Spleen (tissue), 11 donors: ENCODE measurements around the gene MGA. TPM values are rescaled to one million over a fixed set of nuclear protein-coding genes. Genes with fewer than 3 reads are reported as not detected.

Experiments used
- DNase-seq: peaks from one replicate; pipeline ENCODE4 v3.0.0-alpha.2; 2020
- H3K27ac ChIP-seq, 8 donors: fragments of 200-600 bp; sonication (generic) in 7 of 8; 1 replicate in 4 of 8; 2 replicates in 4 of 8; pipeline versions ENCODE4 v1.5.0 to v1.8.0; 2016 to 2021; ENCODE audit warnings: inconsistent platforms in 4 of 8, mild to moderate bottlenecking in 4 of 8, moderate library complexity in 1 of 8
- H3K27me3 ChIP-seq, 7 donors: fragments of 200-600 bp; sonication (generic) in 6 of 7; replicated peaks in 1 of 7; 1 replicate in 4 of 7; 2 replicates in 3 of 7; pipeline versions ENCODE4 v1.5.0 to v1.8.0; 2016 to 2021; ENCODE audit warnings: inconsistent platforms in 3 of 7, mild to moderate bottlenecking in 1 of 7
- H3K36me3 ChIP-seq, 6 donors: fragments of 200-600 bp; sonication (generic) in 5 of 6; 1 replicate in 4 of 6; 2 replicates in 2 of 6; pipeline versions ENCODE4 v1.5.0 to v1.8.0; 2016 to 2021; ENCODE audit warnings: inconsistent platforms in 2 of 6
- H3K4me1 ChIP-seq, 6 donors: fragments of 200-600 bp; sonication (generic) in 5 of 6; 1 replicate in 3 of 6; 2 replicates in 3 of 6; pipeline versions ENCODE4 v1.5.0 to v1.8.0; 2016 to 2021; ENCODE audit warnings: inconsistent platforms in 3 of 6
- H3K4me3 ChIP-seq, 8 donors: fragments of 200-600 bp; sonication (generic) in 7 of 8; 1 replicate in 4 of 8; 2 replicates in 4 of 8; pipeline versions ENCODE4 v1.5.0 to v1.8.0; 2016 to 2021; ENCODE audit warnings: inconsistent platforms in 4 of 8, mild to moderate bottlenecking in 4 of 8, moderate library complexity in 2 of 8
- H3K9me3 ChIP-seq, 8 donors: fragments of 200-600 bp; sonication (generic) in 7 of 8; 1 replicate in 4 of 8; 2 replicates in 4 of 8; pipeline versions ENCODE4 v1.5.0 to v1.8.0; 2016 to 2021; ENCODE audit warnings: inconsistent platforms in 4 of 8
- POLR2A ChIP-seq, 3 donors: fragments of 450-650 bp; IDR thresholded peaks; one replicate each; pipeline ENCODE4 v1.5.1; 2017; ENCODE audit warnings: antibody characterized with exemption in 3 of 3, mild to moderate bottlenecking in 1 of 3
- POLR2AphosphoS5 ChIP-seq, 3 donors: sonication (generic); formaldehyde crosslinking; IDR thresholded peaks; one replicate each; pipeline ENCODE4 v1.5.1; 2017; ENCODE audit warnings: antibody characterized with exemption in 3 of 3
- WGBS, 5 donors: extraction: QIAGEN DNeasy Blood & Tissue Kit in 3 of 5; methylation state at CpG; one replicate each; pipeline versions ENCODE4 v1.1.5 to v1.1.7; 2013 to 2018; 5-methylcytosine and 5-hydroxymethylcytosine counted together
- intact Hi-C: fragments of 100-400 bp; cut with DNase I; formaldehyde crosslinking; loops from one replicate; pipeline ENCODE4 v1.15.0; 2023; ENCODE audit warnings: low total_unique reads
- polyA plus RNA-seq, 3 donors: library from polyadenylated mRNA; stranded (reverse); fragments of 200-250 nt; gene quantifications; one replicate each; pipeline ENCODE4 v1.2.1, GENCODE V29; 2013
- total RNA-seq, 7 donors: library from RNA; depleted of rRNA in 3 of 7; stranded (reverse); fragments of >200 nt in 3 of 7; fragmentation: NEBNext Ultra II Directional in 4 of 7; extraction: Animal tissue kit (Norgen Biotek cat#: 25700) in 4 of 7; gene quantifications; one replicate each; pipeline versions ENCODE4 v1.1.0 to v1.2.1, GENCODE V29; 2016 to 2021
- TF ChIP-seq, protein P1 (sequence below), 11 experiments: fragments of 200-600 bp in 7 of 11; fragments of 450-650 bp in 4 of 11; sonication (generic) in 4 of 11; IDR thresholded peaks in 8 of 11; conservative IDR thresholded peaks in 3 of 11; 1 replicate in 7 of 11; 2 replicates in 4 of 11; pipeline versions ENCODE4 v1.4.0 to v1.8.0; 2016 to 2021; ENCODE audit warnings: antibody characterized with exemption in 11 of 11, inconsistent platforms in 4 of 11, mild to moderate bottlenecking in 1 of 11
- donor health status: healthy with polysubstance abuse.
- donor health status: DM: no; HTN: no; CAD: no; lungs with moderate emphysema.
- donor health status: DM: no; HTN: no; CAD: no.
- donor health status: Bipolar disorder and iron deficiency.
- donor health status: healthy.
- donor health status: DM: no; HTN: no; CAD: no.
- donor health status: DM: yes; HTN: yes; CAD: no.

MGA gene
- total and polyA plus RNA-seq, 10 donors, result 2.7 to 67.7 (median 51.7) TPM

- WGBS, 5 donors, result 0 to 1% (median 0%) methylated on average over 28 to 62 of the region's 62 CpGs
- peak within 1 kb of the TSS; percentile 66 to 86 (median 80) for H3K4me3 ChIP-seq
- intact Hi-C loops, result loop anchor here (5.0 kb wide), 1 partner anchor 128 kb away; no protein-coding TSS in a partner anchor
Observed at GRCh38 chr15:41774062-41774881, 114.1 kb downstream of the MGA start, which contains the start of gene MAPKBP1. Gene MAPKBP1, plus strand, starts transcription at chr15:41774484. Its CDS starts 792 bp downstream, at chr15:41775276.

DNA sequence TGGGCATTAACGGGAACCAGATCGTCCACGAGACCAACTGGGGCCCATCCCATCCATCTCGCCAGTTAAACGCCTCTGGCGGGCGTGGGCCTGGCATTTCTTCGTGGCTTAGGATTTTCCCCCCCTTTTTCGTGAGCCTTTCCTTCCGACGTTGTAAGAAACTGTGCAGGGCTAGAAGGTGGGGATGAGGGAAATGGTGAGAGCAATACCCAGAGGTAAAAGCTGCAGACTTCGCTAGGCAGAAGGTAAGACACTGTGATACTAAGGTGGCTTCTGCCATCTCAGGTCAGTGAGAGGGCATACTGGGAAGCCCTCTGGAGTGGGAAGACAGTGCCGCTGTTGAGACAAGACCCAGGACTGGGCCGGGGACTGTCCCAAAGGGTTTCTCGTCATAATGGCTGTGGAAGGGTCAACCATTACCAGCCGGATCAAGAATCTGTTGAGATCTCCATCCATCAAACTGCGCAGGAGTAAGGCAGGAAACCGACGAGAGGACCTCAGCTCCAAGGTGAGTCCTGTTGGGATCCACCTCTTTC, 114.7 kb downstream of the MGA start:
- DNase-seq, result peak; percentile 73
- intact Hi-C loops, result loop anchor here (5.0 kb wide), 1 partner anchor 127 kb away; no protein-coding TSS in a partner anchor
- TF ChIP-seq POLR2A (IDR thresholded peaks at IDR 0.05), result no peak
- TF ChIP-seq, protein P1, sequence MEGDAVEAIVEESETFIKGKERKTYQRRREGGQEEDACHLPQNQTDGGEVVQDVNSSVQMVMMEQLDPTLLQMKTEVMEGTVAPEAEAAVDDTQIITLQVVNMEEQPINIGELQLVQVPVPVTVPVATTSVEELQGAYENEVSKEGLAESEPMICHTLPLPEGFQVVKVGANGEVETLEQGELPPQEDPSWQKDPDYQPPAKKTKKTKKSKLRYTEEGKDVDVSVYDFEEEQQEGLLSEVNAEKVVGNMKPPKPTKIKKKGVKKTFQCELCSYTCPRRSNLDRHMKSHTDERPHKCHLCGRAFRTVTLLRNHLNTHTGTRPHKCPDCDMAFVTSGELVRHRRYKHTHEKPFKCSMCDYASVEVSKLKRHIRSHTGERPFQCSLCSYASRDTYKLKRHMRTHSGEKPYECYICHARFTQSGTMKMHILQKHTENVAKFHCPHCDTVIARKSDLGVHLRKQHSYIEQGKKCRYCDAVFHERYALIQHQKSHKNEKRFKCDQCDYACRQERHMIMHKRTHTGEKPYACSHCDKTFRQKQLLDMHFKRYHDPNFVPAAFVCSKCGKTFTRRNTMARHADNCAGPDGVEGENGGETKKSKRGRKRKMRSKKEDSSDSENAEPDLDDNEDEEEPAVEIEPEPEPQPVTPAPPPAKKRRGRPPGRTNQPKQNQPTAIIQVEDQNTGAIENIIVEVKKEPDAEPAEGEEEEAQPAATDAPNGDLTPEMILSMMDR (IDR thresholded peaks at IDR 0.05 in 8 of 11, conservative IDR thresholded peaks at IDR 0.05 in 3 of 11), result no peak
- no peak for TF ChIP-seq POLR2AphosphoS5 (IDR thresholded peaks at IDR 0.05)
- H3K36me3 ChIP-seq, result no peaks in the 10 kb centered on the region
- no peaks in the 10 kb centered on the region for H3K9me3 ChIP-seq
- peak overlapping the region; percentile 66 to 86 (median 80) for H3K4me3 ChIP-seq
- 12 to 18% (median 14%) methylated on average over 16 to 19 of the region's 19 CpGs for WGBS, 5 donors
- peaks cover 30 to 68% (median 59%) of the 10 kb centered on the region in 6 donors for H3K4me1 ChIP-seq
- H3K27me3 ChIP-seq, result no peaks in the 10 kb centered on the region
- H3K27ac ChIP-seq, result peak overlapping the region; percentile 64 to 93 (median 90)

More at GRCh38 chr15:41774062-41774881, 114.1 kb downstream of the MGA start, which contains the start of gene MAPKBP1:
- TF ChIP-seq POLR2A (IDR thresholded peaks at IDR 0.05) (peak in 2 of 3 donors; percentile 31 to 54), POLR2AphosphoS5 (IDR thresholded peaks at IDR 0.05) (peak; percentile 95 to 97 (median 97))
- TF ChIP-seq, protein P1 (IDR thresholded peaks at IDR 0.05 in 8 of 11, conservative IDR thresholded peaks at IDR 0.05 in 3 of 11), result peak in 10 of 11 experiments; percentile 51 to 85 (median 77)
- H3K27ac ChIP-seq, result peak within 1 kb of the TSS; percentile 72 to 93 (median 90)
- H3K36me3 ChIP-seq, result peaks cover 0 to 5% (median 0%) of the 10 kb centered on the region in 6 donors
- peaks cover 30 to 61% (median 55%) of the 10 kb centered on the region in 6 donors for H3K4me1 ChIP-seq
- DNase-seq, result peak; percentile 100
- H3K27me3 ChIP-seq, result no peaks in the 10 kb centered on the region
- no peaks in the 10 kb centered on the region for H3K9me3 ChIP-seq

DNA sequence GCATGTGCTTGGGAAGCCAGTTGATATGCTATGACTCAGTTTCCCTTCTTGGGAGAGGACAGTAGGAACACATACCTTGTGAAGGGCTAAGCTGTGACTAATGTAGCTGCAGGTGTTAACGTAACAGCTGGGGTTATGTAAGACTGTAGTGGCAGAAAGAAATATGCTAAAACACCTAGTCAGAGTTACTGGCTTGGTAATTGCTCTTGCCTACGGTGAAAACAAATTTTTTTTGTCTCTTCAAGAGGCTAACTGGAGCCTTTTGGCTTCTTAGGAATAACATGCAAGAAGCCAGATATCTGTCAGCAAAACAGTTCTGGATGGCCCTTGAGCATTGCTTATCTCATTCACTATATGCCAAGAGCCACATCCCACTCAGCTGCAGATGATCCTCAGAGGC, 115.4 kb downstream of the MGA start:
- Histone ChIP-seq H3K27me3 (no peaks in the 10 kb centered on the region), H3K27ac (peak overlapping the region in 1 of 8 donors; percentile 91)
- 46 to 69% (median 52%) methylated on average over 2 of the region's 2 CpGs for WGBS, 5 donors

More for the DNA sequence above, 115.4 kb downstream of the MGA start:
- TF ChIP-seq, protein P1 (IDR thresholded peaks at IDR 0.05 in 8 of 11, conservative IDR thresholded peaks at IDR 0.05 in 3 of 11), result no peak
- TF ChIP-seq POLR2A (IDR thresholded peaks at IDR 0.05), result no peak
- no peak for TF ChIP-seq POLR2AphosphoS5 (IDR thresholded peaks at IDR 0.05)
- peak overlapping the region in 7 of 8 donors; percentile 66 to 86 (median 80) for H3K4me3 ChIP-seq
- H3K9me3 ChIP-seq, result no peaks in the 10 kb centered on the region
- peaks cover 30 to 74% (median 63%) of the 10 kb centered on the region in 6 donors for H3K4me1 ChIP-seq
- no peaks in the 10 kb centered on the region for H3K36me3 ChIP-seq
- no peak for DNase-seq
- intact Hi-C loops, result no loop called here
